ENCODE data around the gene HOGA1.

DNA sequence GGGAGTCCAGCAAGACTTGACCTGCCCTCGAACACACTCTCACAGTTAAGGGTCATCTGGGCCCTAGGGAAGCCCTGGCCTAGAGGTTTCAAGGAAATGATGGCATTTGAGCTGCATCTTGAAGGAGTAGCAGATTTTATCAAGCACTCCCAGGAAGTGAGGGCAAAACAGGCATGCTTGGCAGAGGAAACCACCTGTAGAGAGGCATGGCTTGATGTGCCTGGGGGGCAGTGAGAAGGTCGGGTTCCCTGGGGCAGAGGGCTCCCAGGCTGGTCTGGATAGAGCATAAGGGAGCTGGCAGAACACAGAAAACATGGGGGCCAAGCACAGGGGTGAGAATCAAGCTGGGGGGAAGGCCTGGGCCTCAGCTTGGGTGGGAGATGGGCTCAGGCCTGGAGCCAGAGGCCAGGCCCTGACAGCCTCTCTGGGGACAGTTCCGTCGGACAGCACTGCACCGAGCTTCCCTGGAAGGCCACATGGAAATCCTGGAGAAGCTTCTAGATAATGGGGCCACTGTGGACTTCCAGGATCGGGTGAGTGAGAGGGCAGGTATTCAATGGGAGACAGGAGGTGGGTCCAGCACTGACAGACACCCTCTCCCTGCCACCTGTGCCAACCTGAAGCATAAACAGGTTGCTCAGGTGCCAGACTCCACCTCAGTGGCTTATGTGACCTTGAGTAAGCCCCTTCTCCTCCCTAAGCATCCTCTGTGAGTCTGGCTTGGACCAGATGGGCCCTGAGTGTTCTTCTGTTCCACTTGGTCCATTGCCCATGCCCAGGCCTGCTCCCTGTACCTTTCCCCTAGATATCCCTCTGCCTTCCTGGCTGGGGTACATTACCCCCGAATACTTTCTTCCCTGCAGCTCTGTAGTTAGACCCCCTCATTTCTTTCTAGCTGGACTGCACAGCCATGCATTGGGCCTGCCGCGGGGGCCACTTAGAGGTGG, 3.5 kb upstream of the HOGA1 start:
- TF ChIP-seq, protein P1, sequence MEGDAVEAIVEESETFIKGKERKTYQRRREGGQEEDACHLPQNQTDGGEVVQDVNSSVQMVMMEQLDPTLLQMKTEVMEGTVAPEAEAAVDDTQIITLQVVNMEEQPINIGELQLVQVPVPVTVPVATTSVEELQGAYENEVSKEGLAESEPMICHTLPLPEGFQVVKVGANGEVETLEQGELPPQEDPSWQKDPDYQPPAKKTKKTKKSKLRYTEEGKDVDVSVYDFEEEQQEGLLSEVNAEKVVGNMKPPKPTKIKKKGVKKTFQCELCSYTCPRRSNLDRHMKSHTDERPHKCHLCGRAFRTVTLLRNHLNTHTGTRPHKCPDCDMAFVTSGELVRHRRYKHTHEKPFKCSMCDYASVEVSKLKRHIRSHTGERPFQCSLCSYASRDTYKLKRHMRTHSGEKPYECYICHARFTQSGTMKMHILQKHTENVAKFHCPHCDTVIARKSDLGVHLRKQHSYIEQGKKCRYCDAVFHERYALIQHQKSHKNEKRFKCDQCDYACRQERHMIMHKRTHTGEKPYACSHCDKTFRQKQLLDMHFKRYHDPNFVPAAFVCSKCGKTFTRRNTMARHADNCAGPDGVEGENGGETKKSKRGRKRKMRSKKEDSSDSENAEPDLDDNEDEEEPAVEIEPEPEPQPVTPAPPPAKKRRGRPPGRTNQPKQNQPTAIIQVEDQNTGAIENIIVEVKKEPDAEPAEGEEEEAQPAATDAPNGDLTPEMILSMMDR (IDR thresholded peaks at IDR 0.05; ENCODE audit: insufficient read depth, low read length): no peak
- TF ChIP-seq POLR2AphosphoS5 (IDR thresholded peaks at IDR 0.05; ENCODE audit: low read depth): no peak
- TF ChIP-seq GABPA (IDR thresholded peaks at IDR 0.05; ENCODE audit: low read depth): no peak

Data from HL-60 (cell line).